Measurements from ENCODE around the gene CYB561.

GRCh38 chr17:63407741-63408330 is 38.3 kb downstream of the CYB561 start:
- no peak for TF ChIP-seq TAF1 (IDR thresholded peaks at IDR 0.05; ENCODE audit: borderline replicate concordance, insufficient read depth, low read length)
- TF ChIP-seq SIN3A (IDR thresholded peaks at IDR 0.05; ENCODE audit: borderline replicate concordance, insufficient read depth, low read length), result no peak
